HCT116 (cell line): ENCODE data around the gene LTB4R.

Experiments
- CEBPB ChIP-seq: IDR thresholded peaks from 2 replicates; pipeline ENCODE4 v1.6.1; 2012; ENCODE audit warnings: low read depth
- EZH2 ChIP-seq: fragments of 200-600 bp; sonication (generic); IDR thresholded peaks from 2 replicates; pipeline ENCODE4 v1.6.1; 2017; ENCODE audit warnings: antibody characterized with exemption, mixed run types
- POLR2A ChIP-seq: IDR thresholded peaks from 2 replicates; pipeline ENCODE4 v1.7.0; 2011; ENCODE audit warnings: borderline replicate concordance; ENCODE audit not compliant: insufficient read depth, insufficient read length; ENCODE audit errors: extremely low read depth
- POLR2AphosphoS5 ChIP-seq: IDR thresholded peaks from 2 replicates; pipeline ENCODE4 v1.6.1; 2011; ENCODE audit warnings: mild to moderate bottlenecking, low read depth, low read length, moderate library complexity
- RAD21 ChIP-seq: IDR thresholded peaks from 2 replicates; pipeline ENCODE4 v1.6.1; 2012; ENCODE audit warnings: low read depth, mild to moderate bottlenecking
- SP1 ChIP-seq: IDR thresholded peaks from 2 replicates; pipeline ENCODE4 v1.6.1; 2012; ENCODE audit warnings: low read depth
- YY1 ChIP-seq: IDR thresholded peaks from 2 replicates; pipeline ENCODE4 v1.6.1; 2011; ENCODE audit warnings: low read length, low read depth, moderate library complexity, mild to moderate bottlenecking; ENCODE audit not compliant: insufficient replicate concordance; ENCODE audit errors: extremely low read depth
- ZNF274 ChIP-seq: fragments of 200-500 bp; sonication (Bioruptor generic); IDR thresholded peaks from 2 replicates; pipeline ENCODE4 v1.6.1; 2014; ENCODE audit warnings: mild to moderate bottlenecking, low read depth, low read length, inconsistent platforms
- TF ChIP-seq, protein P1 (sequence below), 3 experiments: fragments of 200-600 bp in 1 of 3; sonication (generic) in 1 of 3; IDR thresholded peaks in 2 of 3; conservative IDR thresholded peaks in 1 of 3; 2 replicates each; pipeline ENCODE4 v1.5.1; 2012 to 2017; ENCODE audit warnings: low read depth in 2 of 3, low read length in 2 of 3, antibody characterized with exemption in 1 of 3, borderline replicate concordance in 1 of 3, control low read depth in 1 of 3, mild to moderate bottlenecking in 1 of 3, mixed read lengths in 1 of 3, mixed run types in 1 of 3, moderate library complexity in 1 of 3; ENCODE audit not compliant: insufficient read depth in 1 of 3
- TF ChIP-seq, protein P2 (sequence below): IDR thresholded peaks from 2 replicates; pipeline ENCODE4 v1.6.1; 2011; ENCODE audit warnings: mild to moderate bottlenecking, low read length, moderate library complexity; ENCODE audit not compliant: insufficient replicate concordance; ENCODE audit errors: extremely low read depth

DNA sequence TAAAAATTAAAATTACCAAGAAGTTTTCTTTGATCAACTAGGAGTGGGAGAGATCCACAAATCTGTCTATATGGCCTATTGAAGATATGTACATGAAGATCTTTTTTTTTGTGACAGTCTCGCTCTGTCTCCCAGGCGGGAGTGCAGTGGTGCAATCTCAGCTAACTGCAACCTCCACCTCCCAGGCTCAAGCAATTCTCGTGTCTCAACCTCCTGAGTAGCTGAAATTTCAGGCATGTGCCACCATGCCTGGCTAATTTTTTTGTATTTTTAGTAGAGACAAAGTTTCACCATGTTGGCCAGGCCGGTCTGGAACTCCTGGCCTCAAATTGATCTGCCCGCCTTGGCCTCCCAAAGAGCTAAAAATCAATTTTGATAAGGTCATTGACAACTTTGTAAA is 52.1 kb downstream of the LTB4R start:
- TF ChIP-seq, protein P1, sequence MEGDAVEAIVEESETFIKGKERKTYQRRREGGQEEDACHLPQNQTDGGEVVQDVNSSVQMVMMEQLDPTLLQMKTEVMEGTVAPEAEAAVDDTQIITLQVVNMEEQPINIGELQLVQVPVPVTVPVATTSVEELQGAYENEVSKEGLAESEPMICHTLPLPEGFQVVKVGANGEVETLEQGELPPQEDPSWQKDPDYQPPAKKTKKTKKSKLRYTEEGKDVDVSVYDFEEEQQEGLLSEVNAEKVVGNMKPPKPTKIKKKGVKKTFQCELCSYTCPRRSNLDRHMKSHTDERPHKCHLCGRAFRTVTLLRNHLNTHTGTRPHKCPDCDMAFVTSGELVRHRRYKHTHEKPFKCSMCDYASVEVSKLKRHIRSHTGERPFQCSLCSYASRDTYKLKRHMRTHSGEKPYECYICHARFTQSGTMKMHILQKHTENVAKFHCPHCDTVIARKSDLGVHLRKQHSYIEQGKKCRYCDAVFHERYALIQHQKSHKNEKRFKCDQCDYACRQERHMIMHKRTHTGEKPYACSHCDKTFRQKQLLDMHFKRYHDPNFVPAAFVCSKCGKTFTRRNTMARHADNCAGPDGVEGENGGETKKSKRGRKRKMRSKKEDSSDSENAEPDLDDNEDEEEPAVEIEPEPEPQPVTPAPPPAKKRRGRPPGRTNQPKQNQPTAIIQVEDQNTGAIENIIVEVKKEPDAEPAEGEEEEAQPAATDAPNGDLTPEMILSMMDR (IDR thresholded peaks at IDR 0.05 in 2 of 3, conservative IDR thresholded peaks at IDR 0.05 in 1 of 3; ENCODE audit: borderline replicate concordance in 1 of 3, insufficient read depth in 1 of 3, low read depth in 2 of 3, low read length in 2 of 3): no peak
- TF ChIP-seq EZH2: no peak
- TF ChIP-seq POLR2A: no peak
- TF ChIP-seq, protein P2, sequence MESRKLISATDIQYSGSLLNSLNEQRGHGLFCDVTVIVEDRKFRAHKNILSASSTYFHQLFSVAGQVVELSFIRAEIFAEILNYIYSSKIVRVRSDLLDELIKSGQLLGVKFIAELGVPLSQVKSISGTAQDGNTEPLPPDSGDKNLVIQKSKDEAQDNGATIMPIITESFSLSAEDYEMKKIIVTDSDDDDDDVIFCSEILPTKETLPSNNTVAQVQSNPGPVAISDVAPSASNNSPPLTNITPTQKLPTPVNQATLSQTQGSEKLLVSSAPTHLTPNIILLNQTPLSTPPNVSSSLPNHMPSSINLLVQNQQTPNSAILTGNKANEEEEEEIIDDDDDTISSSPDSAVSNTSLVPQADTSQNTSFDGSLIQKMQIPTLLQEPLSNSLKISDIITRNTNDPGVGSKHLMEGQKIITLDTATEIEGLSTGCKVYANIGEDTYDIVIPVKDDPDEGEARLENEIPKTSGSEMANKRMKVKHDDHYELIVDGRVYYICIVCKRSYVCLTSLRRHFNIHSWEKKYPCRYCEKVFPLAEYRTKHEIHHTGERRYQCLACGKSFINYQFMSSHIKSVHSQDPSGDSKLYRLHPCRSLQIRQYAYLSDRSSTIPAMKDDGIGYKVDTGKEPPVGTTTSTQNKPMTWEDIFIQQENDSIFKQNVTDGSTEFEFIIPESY: no peak
- TF ChIP-seq POLR2AphosphoS5: no peak
- TF ChIP-seq YY1: no peak
- TF ChIP-seq CEBPB: no peak
- no peak for TF ChIP-seq RAD21
- no peak for TF ChIP-seq ZNF274
- no peak for TF ChIP-seq SP1
